Stimulated activated CD4-positive, alpha-beta T cell treated with anti-CD3 and anti-CD28 coated beads, TNF-alpha, amount 100 ng/mL, for 1 hour (primary cell): ENCODE results near the gene RAB43.
"Not testable (repeated sequence)": the region's sequence is repeated elsewhere in the genome, so short reads cannot be mapped to it uniquely, and the experiment has no call there.

Experiments
- DNase-seq, 3 donors: peaks; one replicate each; pipeline ENCODE4 v3.0.0-alpha.2; 2020; ENCODE audit warnings: low read depth in 3 of 3, low spot score in 1 of 3

RAB43 gene

GRCh38 chr3:129121792-129122411, at the start of gene RAB43:
RAB43 (minus strand) TSS chr3:129121804; CDS start chr3:129121489, 315 bp downstream.
- peak; percentile 70 to 81 (median 77) for DNase-seq

- no peak for DNase-seq
Observed at GRCh38 chr3:129166579-129167332, 45.2 kb upstream of the RAB43 start.

GRCh38 chr3:129165594-129165993, 44.0 kb upstream of the RAB43 start:
- DNase-seq, result not testable (repeated sequence)

- DNase-seq, result no peak
Observed at GRCh38 chr3:129164500-129164899, 42.9 kb upstream of the RAB43 start.

GRCh38 chr3:129162729-129163579, 41.4 kb upstream of the RAB43 start:
- DNase-seq, result no peak

- no peak for DNase-seq
Observed at GRCh38 chr3:129161860-129162271, 40.3 kb upstream of the RAB43 start.

GRCh38 chr3:129160891-129161859, 39.6 kb upstream of the RAB43 start, which contains the start of gene ISY1:
ISY1 (minus strand) TSS chr3:129161063; CDS start chr3:129160975, 88 bp downstream.
- peak; percentile 64 to 70 (median 68) for DNase-seq

- no peak for DNase-seq
Observed at GRCh38 chr3:129144786-129145185, 23.2 kb upstream of the RAB43 start.

GRCh38 chr3:129141011-129141410, 19.4 kb upstream of the RAB43 start:
- DNase-seq, result not testable (repeated sequence)

GRCh38 chr3:129139911-129140310, 18.3 kb upstream of the RAB43 start:
- DNase-seq, result no peak

GRCh38 chr3:129136275-129136674, 14.7 kb upstream of the RAB43 start:
- not testable (repeated sequence) for DNase-seq

GRCh38 chr3:129132097-129132866, 10.7 kb upstream of the RAB43 start:
- DNase-seq, result no peak

- DNase-seq, result no peak
Observed at GRCh38 chr3:129131465-129132088, 10.0 kb upstream of the RAB43 start.

- no peak for DNase-seq
Observed at GRCh38 chr3:129130291-129130813, 8.7 kb upstream of the RAB43 start.

- DNase-seq, result no peak
Observed at GRCh38 chr3:129128357-129129155, 7.0 kb upstream of the RAB43 start.

- DNase-seq, result no peak
Observed at GRCh38 chr3:129126726-129127280, 5.2 kb upstream of the RAB43 start.

GRCh38 chr3:129123314-129124060, 1.9 kb upstream of the RAB43 start:
- DNase-seq, result no peak
